Stimulated activated CD8-positive, alpha-beta memory T cell treated with anti-CD3 and anti-CD28 coated beads, Interleukin-7, amount 100 ng/mL, for 4 hours (primary cell): ENCODE data around the gene AQP12B.
"Not testable (repeated sequence)": the region's sequence is repeated elsewhere in the genome, so short reads cannot be mapped to it uniquely, and the experiment has no call there.

Experiments used
- DNase-seq, 2 donors: peaks; one replicate each; pipeline ENCODE4 v3.0.0-alpha.2; 2020; ENCODE audit warnings: low read depth in 2 of 2

The AQP12B gene

GRCh38 chr2:240701091-240701735, 18.5 kb upstream of the AQP12B start:
- no peak for DNase-seq

GRCh38 chr2:240700616-240701015, 17.9 kb upstream of the AQP12B start:
- not testable (repeated sequence) for DNase-seq

- not testable (repeated sequence) for DNase-seq
These were observed 17.1 kb upstream of the AQP12B start for GRCh38 chr2:240699835-240700234.

GRCh38 chr2:240698852-240699561, 16.3 kb upstream of the AQP12B start:
- DNase-seq, result not testable (repeated sequence)

GRCh38 chr2:240696469-240696868, 13.8 kb upstream of the AQP12B start:
- DNase-seq, result not testable (repeated sequence)

GRCh38 chr2:240695593-240695992, 12.9 kb upstream of the AQP12B start:
- not testable (repeated sequence) for DNase-seq

GRCh38 chr2:240694304-240694703, 11.6 kb upstream of the AQP12B start:
- not testable (repeated sequence) for DNase-seq

- not testable (repeated sequence) for DNase-seq
These were observed 10.2 kb upstream of the AQP12B start for GRCh38 chr2:240692583-240693561.

GRCh38 chr2:240691631-240692420, 9.1 kb upstream of the AQP12B start, which contains the start of gene AQP12A:
TSS of gene AQP12A (plus strand) at chr2:240691866. CDS start at chr2:240691914, 48 bp downstream.
- DNase-seq, result not testable (repeated sequence)

GRCh38 chr2:240691075-240691427, 8.4 kb upstream of the AQP12B start:
- DNase-seq, result not testable (repeated sequence)

- not testable (repeated sequence) for DNase-seq
These were observed 7.9 kb upstream of the AQP12B start for GRCh38 chr2:240690421-240691074.

GRCh38 chr2:240689975-240690374, 7.3 kb upstream of the AQP12B start:
- DNase-seq, result no peak

GRCh38 chr2:240688553-240688919, 5.9 kb upstream of the AQP12B start:
- DNase-seq, result no peak

GRCh38 chr2:240687741-240688552, 5.3 kb upstream of the AQP12B start:
- no peak for DNase-seq

- DNase-seq, result no peak
These were observed 4.5 kb upstream of the AQP12B start for GRCh38 chr2:240687045-240687740.

- DNase-seq, result no peak
These were observed 3.8 kb upstream of the AQP12B start for GRCh38 chr2:240686460-240686859.

GRCh38 chr2:240685771-240686371, 3.2 kb upstream of the AQP12B start:
- DNase-seq, result no peak

GRCh38 chr2:240683980-240684728, 1.5 kb upstream of the AQP12B start:
- not testable (repeated sequence) for DNase-seq
